GM18907 (cell line): ENCODE data around the gene MGMT.

Source experiments
- ATAC-seq: cut with Tn5 transposase; IDR thresholded peaks from one replicate; pipeline ENCODE4 v1.9.1; 2021; ENCODE audit warnings: mild to moderate bottlenecking, moderate library complexity; ENCODE audit not compliant: unreplicated experiment

The MGMT gene

DNA sequence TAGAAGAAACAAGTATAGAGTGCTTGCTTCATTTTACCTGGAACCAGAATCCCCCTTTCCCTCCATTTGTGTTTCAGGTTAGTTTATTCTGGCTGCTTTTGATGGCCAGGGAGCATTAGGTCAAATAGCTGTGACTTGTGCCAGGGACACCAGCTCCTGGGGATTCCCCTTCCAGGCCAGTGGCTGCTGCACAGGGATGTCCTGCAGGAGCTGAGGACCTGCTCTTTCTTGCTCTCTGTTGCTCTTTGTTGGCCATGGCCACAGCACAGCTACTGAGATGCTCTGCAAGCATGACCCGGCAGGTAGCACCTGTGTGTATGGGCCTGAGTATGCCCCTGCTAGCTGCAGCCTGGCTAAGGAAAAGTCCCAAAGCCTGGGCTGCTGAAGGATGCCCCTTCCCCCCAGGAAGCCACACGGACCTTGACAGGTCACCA lies 288.1 kb downstream of the MGMT start:
- no peak for ATAC-seq

DNA sequence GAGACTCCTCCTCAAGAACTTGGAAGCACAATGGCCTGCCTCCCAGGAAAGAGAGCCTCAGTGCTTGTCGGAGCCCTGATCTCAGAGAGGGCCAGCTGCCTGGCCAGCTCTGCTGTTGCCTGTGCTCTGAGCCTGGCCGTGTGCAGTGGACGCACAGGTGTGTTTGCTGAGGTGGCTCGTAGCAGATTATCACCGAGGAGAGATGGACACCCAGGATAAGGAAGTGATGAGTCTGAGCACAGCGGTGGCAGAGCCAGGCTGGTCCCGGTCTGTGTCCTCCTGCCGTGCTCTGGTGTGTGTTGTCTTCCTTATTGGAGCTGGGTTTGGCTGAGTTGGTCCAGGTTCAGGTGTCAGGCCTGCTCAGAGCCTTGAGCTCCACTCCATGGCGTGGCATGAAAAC lies 288.6 kb downstream of the MGMT start:
- ATAC-seq = no peak

DNA sequence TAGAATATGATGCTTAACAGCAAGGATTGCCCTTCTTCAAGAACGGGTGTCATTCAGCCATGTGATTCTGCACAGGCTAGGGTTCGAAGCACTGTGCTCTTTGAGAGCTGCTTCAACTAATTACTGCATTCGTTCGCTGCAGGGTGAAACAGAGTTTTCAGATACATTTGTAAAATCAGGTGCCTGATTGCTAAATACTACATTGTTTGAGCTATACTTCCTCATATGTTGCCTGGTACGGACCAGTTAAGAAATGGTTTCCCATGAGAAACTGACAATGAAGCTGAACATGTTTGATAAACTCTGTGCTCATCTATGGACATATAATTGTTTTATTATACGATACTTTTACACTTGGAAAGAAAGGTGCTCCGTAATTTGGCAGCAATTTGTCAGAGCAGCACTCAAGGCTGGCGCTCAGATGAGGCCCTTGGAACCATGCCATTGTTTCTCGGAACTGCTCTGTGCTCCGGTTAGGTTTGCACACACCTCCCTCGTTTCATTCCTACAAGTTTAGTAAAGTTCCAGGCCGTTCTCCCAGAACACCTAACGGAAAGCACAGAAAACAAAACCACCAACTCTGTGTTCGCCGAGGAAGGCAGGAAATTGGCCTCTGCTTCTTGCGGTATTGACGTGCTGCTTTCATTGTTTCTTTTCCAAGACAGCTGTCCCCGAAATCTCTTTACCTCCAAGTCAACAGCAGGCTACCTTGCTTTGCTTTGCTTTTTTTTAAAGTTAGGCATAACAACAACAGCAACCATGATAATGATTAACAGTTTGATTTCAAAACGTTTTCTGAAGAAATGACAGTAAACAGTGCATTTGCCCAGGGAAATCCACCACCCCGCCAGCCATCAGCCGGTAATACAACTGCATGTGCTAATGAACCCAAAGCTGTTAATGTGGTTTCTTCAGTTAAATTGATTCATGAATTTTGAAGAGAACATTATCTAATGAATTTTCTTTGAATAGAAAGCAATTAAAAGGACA lies 290.2 kb downstream of the MGMT start:
- no peak for ATAC-seq

DNA sequence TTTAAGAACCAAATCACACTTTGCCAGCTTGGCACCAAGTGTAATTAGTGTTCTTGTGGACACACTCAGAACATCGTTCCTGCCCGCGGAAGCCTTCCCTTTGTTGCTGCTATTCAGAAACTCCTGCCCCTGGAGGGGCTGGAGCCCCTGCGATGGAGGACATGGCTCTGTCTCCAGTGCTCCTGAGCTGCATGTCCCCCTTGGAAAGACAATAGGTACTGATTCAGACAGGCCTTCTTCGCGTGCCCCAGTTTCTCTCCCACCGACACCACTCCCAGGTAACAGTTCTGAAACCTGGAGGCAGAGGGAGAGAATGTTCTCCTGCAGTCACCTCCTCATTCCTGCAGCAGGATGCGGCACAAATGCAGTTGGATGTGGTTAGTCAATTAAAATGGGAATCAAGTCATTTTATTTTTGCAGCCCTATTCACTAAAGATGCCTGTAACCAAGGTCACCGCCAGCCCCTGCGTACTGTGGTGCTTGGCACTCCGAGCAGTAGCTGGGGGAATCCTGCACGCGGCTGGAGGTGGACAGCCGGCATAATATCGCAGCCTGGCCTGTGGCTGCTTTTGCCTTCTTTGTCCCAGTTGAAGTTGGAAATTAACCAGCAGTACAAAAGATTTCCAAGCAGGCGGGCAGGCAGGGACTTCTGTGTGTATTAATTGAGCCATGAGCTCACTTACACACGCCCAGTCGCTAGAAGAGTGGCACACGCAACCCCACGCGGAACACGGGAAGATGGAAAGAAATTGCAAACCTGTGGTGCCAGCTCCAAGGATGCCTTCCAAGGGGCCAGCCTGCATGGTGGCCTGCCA lies 291.4 kb downstream of the MGMT start:
- no peak for ATAC-seq

DNA sequence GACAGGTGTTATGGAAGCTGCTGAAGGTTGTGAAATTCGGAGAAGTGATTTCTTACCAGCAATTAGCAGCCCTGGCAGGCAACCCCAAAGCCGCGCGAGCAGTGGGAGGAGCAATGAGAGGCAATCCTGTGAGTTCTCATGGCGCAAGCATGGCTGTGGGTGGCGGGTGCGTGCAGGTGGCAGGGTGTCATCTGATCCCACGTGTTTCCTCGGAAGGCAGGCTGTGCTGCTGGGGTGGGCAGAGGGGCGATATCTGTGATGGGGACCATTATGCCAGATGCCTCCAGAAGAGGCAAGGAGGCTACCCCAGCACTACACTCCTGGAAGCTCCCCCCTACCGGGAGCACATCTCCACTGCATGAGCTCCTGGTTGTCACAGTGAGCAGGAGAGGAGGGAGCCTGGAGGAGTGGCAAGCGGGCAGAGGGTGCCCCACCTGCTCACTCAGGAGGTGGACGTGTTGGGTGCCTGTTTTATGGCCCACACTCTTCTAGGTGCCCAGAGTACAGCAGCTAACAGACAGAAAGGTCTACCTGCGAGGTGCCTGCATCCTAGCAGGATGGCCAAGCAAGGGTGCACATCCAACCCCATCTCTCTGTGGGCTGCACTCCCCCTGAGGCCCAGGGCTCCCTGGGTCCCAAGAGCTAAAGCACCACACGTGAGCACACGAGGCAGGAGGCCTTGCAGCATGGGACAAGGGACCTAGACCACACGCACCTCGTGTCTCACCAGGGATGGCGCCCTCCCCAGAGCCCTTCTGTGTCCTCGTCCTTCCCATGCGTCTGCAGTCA lies 292.4 kb downstream of the MGMT start:
- ATAC-seq = no peak

DNA sequence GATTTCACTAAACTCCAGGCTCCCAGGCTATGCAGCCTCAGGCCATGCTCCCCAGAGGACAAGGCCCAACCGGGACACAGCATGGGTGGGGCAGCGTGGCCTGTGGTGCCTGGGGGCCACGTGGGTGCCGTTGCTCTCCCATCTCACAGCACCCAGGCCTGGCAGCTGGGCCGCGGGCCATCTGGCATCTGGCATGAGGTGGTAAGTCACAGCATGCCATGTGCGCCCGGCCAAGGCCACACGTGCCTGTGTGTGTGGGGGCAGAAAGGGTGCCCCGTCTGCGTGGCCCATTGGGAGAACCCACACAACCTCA lies 292.9 kb downstream of the MGMT start:
- no peak for ATAC-seq

DNA sequence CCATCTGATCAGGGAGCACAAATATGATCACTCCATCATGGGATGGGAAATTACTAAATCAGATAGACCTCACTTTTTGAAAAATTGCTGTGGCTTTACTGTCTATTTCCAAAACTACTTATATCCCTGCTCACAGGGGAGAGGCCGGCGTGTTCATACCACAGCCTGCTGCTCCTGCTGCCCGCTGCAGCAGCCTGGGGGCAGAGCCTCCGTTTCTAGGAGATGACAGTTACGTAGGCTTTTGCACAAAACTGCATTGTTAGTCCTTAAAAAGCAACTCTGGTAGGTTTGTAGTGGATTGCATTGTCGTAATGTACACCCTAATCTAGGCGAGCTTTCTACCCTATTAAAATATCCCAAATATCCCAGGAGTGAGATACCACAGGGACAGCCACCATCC lies 293.4 kb downstream of the MGMT start:
- ATAC-seq = no peak

DNA sequence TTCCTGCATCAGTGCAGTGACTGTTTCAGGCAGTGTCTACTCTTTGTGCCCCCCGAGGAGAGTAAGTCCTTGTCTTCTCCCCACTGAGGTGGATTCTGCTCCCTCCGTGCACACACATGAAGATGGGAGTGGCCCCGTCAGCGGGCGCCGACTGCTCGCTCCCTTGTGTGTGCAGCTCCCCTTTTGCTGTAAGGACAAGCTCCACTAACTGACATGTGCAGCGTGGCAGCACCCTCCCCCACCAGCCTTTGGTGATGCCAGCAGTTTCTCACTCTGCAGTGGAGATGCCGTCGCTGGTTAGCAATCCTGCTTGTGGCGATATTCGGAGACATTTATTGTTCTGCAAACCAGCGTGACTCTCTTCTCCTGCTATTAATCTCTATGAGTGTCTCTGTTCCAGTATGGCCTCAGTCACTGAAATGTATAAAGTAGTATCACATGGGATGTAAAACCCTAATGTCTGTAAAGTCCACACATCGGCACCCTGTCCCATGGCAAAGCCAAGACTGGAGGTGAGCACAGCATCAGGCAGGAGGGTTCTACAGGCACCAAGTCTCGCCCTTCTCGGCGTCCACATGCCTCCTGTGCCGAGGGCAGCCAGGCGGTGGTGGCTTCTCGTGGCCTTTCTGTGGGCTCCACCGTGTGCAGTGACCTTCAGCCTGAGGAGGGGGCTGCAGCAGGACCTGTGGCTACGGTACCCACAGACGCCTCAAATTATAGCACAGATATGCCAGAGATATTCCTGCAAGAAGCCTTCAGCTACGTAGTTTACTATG lies 294.3 kb downstream of the MGMT start:
- no peak for ATAC-seq

DNA sequence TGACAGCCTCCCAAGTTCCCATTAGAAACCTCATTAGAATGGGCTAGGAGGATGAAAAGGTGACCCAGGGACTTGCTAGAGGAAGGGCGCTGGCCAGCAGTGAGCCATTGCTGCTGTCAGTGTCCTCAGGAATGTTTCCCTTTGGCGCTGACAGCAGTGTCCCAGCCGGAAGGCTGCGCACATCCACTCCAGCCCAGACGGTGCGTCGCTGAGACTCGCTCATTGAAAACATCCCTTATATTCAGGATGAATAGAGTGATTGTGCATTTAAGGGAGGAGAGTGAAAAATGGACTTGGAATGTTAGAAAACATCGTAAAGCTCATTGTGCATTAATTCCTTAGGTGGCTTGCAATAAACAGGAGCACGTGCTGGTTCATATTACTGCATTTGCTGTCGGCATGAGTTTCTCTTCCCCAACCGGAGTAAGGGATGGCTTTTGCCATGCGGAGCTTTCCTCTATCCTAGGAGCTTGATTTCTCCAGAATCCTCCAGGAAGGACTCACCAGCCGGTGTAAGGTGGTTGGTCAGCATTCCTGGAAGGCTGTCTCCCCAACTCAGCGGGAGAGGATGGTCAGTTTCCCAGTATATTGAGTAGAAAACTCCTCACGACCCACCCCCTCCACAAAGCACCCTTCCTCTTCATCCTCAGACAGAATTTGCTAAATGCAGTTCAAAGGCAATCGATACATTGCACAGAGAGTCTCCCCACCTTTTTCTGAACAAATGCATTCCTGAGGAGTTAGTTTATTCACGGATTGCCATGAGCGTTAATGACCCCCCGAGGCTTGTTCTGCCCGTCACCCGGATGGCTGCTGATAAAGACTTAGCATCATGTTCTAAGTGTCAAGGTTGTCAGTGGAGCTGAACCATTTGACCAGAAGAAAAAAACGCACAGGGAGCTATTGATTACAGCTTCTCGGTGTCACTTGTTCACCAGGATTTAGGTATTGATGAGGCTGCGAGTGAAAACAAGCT lies 295.2 kb downstream of the MGMT start:
- ATAC-seq = no peak

DNA sequence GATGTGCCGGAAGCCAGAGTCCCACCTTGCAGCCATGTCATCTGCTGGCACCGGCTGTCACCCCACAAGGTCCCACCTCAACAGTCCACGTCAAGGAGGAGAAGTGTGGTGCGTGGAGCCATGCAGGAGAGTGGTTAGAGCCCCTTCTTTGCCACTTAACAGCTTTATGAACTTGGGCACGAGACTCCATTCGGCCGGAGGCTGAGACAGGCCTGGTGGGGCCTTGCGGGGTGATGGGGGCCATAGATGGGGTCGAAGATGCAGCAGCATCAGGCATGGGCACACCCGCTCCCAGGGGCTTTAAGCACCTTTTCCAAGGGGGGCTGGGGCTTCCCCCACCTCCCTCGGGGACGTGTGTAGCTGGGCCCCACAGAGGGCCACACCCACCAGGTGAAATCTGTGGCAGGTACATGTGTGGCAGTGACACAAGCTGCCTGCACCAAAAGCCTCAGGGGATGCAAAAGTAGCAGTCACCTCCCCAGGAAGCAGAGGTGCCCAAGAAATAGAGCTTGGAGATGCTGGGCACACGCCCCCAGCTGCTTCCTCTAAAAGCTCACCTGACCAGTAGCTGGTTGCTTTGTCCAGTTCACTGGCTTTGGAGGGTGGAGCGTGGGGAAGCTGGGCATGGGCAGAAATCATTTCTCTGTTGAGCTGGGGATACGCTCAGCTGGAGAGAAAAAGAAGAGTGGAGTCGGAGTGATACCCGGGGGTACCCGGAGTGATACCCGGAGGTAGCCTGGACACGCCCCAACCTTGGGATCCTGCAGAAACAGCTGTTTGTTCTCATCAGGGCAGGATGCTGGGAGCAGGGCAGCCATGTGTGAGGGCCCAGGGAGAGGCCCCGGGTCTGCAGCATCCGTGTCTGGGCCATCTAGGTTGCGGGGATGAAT lies 297.2 kb downstream of the MGMT start:
- no peak for ATAC-seq

DNA sequence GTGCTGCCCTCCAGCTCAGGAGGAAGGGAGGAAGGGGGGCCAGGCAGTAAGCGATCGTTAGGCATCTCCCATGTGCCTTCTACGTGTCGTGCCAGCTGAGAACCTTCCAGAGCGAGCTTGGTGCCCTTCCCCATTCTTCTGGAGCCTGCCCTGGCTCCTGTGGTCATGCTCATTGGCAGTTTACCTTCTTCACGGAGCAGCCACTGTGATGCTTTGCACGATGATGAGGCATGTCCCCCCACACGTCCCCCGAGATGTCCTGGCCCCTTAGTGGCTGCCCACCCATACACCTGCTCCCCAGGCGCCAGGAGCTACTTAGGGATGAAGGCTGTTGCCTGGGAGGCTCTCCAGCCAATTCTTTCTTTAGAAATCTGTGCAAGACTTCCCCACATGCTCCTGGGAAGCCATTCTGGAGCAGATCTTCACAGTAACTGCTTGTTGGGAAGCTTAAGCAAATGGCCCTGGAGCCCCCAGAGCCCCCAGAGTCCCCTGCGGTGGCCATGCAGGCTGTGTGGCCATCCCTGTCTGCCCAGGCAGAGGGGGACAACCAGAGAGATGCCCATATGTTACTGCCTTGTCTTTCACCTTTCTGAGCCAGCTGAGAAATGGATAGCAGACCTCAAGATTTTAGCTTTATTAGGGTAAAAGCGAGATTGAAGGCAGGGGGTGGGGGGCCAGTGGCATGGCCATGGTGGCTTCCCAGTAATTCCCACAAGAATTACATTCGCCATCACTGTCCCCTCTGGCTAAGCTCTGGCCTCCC lies 298.0 kb downstream of the MGMT start:
- no peak for ATAC-seq

DNA sequence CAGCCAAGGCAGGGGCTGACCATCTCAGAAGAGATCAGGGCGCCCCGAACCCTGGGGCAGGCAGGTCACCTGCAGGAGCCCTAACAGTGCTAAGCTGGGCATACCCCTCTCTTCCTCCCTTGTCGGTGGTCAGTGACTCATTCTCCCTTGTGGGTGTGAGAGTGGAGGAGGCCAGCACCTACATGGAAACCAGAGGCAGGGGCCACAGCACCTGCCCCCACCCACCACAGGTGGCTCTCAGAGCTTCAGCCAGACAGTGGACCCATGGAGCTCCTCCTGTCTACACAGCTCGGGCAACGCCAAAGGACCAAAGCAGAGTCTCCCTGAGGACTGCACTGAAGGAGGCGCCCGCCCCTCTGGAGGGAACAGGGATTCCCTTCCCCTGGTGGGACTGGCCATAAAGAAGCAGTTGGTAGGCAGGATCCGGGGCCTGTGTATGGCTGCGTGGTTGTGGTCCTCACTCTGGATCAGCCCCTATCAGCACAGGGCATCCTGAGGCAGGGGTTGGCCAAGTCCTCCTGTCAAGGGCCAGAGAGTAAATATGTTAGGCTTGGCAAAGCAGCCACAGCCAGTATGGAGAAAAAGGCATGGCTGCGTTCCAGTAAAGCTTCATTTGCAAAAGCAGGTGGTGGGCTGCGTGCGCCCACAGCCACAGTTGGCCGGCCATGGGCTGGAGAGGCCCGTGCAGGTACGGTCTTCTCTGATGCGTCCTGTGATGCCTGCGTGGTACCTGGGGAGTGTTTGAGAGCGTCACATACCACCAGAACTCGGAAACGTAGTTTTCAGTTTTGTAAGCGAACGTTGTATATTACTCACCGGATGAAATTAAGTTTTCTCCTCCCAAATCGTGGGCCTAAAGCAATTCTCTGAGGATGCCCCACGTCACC lies 298.9 kb downstream of the MGMT start:
- no peak for ATAC-seq

DNA sequence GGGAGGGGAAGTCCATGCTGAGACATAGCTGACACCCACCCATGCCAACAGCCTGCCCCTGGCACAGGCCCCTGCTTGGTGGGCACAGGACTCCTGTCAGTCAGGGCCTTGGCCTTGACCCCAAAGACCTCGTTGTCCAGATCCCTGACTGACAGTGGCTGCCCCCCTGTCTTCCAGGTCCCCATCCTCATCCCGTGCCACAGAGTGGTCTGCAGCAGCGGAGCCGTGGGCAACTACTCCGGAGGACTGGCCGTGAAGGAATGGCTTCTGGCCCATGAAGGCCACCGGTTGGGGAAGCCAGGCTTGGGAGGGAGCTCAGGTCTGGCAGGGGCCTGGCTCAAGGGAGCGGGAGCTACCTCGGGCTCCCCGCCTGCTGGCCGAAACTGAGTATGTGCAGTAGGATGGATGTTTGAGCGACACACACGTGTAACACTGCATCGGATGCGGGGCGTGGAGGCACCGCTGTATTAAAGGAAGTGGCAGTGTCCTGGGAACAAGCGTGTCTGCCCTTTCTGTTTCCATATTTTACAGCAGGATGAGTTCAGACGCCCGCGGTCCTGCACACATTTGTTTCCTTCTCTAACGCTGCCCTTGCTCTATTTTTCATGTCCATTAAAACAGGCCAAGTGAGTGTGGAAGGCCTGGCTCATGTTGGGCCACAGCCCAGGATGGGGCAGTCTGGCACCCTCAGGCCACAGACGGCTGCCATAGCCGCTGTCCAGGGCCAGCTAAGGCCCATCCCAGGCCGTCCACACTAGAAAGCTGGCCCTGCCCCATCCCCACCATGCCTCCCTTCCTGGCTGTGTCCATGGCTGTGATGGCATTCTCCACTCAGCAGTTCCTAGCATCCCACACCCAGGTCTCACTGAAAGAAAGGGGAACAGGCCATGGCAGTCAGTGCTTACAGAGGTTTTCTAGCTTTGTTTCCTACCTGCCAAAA lies 299.8 kb downstream of the MGMT start:
- ATAC-seq = no peak

DNA sequence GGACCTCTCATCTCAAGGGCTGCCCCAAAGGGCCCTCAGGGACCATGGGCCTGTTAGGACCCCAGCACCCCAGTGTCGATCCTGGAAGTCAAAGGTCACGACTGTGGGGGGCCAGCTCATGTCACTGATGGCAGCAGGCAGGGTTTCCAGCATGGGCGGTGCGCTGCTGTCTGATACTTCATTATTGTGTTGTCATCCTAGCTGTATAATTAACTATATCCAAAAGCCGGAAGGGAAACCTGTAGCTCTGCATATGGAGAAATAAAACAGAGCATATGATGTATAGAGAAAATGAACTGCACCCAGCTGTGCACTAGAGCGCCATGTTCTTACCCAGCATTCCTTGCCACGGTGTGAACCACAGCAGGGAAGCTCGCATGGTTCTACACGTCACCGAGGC lies 300.7 kb downstream of the MGMT start:
- ATAC-seq = no peak
